MG63 (cell line): ENCODE measurements around the gene SCARF2. TPM values are rescaled to one million over a fixed set of nuclear protein-coding genes. Genes with fewer than 3 reads are reported as not detected.
"Not testable (repeated sequence)": the region's sequence is repeated elsewhere in the genome, so short reads cannot be mapped to it uniquely, and the experiment has no call there.

Experiments
- DNase-seq: peaks from one replicate; pipeline ENCODE4 v3.0.0-alpha.2; 2020
- H3K27me3 ChIP-seq: fragments of 250-450 bp; sonication (Bioruptor Pico); 2 replicates; pipeline ENCODE4 v1.5.1; 2020; ENCODE audit warnings: mild to moderate bottlenecking, moderate library complexity
- H3K36me3 ChIP-seq: fragments of 250-450 bp; sonication (Bioruptor Pico); 2 replicates; pipeline ENCODE4 v1.5.1; 2020; ENCODE audit warnings: mild to moderate bottlenecking, moderate library complexity
- H3K4me3 ChIP-seq: fragments of 250-450 bp; sonication (Bioruptor Pico); 2 replicates; pipeline ENCODE4 v1.5.1; 2020; ENCODE audit warnings: mild to moderate bottlenecking, moderate library complexity
- H3K9me3 ChIP-seq: fragments of 250-450 bp; sonication (Bioruptor Pico); 2 replicates; pipeline ENCODE4 v1.5.1; 2020; ENCODE audit warnings: mild to moderate bottlenecking, moderate library complexity
- total RNA-seq: library from RNA; depleted of rRNA; stranded (reverse); fragments of >200 nt; shearing (Covaris generic); gene quantifications from 2 replicates; pipeline ENCODE4 v1.2.3, GENCODE V29; 2014; ENCODE audit warnings: low replicate concordance; rRNA removed

Gene SCARF2
- total RNA-seq, 1 experiment from 2014 or later = 32.1 TPM

DNA sequence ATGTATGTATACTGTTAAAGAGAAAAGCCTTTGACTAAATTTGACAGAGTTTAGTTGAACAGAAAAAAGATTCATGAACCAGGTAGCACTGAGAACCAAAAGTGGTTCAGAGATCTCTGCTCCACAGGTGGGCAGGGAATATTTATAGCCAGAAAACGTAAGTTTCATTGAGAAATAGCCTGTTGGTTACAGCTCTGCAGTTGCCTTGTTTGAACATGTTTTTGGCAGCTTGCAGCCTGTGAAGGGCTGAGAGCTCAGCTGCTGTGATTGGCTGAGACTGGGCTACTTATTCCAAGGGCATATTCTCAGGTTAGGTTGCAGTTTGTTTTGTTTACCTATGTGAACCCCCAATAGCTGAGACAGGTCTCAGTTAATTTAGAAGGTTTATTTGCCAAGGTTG, 57.1 kb downstream of the SCARF2 start:
- no peak for DNase-seq

DNA sequence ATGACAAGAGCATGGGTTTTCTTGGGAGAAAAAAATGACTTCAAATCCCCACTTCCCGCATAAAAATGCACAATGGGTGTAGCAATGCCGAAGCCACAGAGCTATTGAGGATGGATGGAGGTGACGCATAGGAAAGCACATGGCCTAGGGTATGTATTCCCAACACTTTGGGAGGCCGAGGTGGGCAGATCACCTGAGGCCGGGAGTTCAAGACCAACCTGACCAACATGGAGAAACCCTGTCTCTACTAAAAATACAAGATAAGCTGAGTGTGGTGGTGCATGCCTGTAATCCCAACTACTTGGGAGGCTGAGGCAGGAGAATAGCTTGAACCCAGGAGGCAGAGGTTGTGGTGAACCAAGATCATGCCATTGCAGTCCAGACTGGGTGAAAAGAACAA, 58.9 kb downstream of the SCARF2 start:
- not testable (repeated sequence) for DNase-seq, H3K36me3 ChIP-seq, H3K9me3 ChIP-seq

More for the DNA sequence above, 57.1 kb downstream of the SCARF2 start:
- Histone ChIP-seq H3K9me3 (no peaks in the 10 kb centered on the region), H3K36me3 (no peaks in the 10 kb centered on the region), H3K4me3 (no peak overlapping the region), H3K27me3 (peaks cover 14% of the 10 kb centered on the region)

DNA sequence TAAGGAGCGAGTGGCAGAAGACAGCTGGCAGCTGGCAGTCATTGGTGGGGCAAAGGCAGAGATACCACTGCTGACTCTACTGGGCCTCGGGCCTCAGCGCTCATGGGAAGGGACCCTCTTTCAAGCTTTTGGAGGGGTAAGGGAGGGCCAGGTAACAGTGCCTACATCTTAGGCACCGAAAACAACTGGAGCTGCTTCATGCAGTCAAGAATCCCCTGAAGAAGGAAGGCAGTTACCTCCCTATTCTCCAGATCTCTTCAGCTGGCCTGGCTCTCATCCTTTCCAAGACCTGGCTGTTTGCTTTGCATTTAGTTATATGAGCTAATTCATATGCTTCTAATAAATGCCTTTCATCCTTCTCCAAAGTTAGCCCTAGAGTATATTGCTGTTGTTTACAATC, 59.5 kb downstream of the SCARF2 start:
- peaks cover 3% of the 10 kb centered on the region for H3K27me3 ChIP-seq
- no peaks in the 10 kb centered on the region for H3K9me3 ChIP-seq
- H3K36me3 ChIP-seq = no peaks in the 10 kb centered on the region
- DNase-seq = no peak
- H3K4me3 ChIP-seq = no peak overlapping the region

More for the DNA sequence above, 58.9 kb downstream of the SCARF2 start:
- H3K4me3 ChIP-seq, H3K27me3 ChIP-seq: not testable (repeated sequence)

DNA sequence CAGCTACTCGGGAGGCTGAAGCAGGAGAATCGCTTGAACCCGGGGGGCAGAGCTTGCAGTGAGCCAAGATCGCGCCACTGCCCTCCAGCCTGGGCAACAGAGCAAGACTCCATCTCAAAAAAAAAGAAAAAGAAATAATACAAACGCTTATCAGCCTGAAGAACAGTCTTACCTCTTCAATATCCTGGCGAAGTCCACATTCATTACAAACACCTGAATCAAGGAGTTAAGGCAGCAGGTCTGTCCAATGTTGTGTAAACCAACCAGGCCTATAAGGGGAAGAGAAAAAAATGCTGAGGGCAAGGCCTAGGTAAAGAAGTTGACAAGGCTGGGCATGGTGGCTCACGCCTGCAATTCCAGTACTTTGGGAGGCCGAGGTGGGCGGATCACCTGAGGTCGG, 60.6 kb downstream of the SCARF2 start:
- H3K27me3 ChIP-seq, H3K9me3 ChIP-seq, H3K36me3 ChIP-seq, DNase-seq, H3K4me3 ChIP-seq: not testable (repeated sequence)

DNA sequence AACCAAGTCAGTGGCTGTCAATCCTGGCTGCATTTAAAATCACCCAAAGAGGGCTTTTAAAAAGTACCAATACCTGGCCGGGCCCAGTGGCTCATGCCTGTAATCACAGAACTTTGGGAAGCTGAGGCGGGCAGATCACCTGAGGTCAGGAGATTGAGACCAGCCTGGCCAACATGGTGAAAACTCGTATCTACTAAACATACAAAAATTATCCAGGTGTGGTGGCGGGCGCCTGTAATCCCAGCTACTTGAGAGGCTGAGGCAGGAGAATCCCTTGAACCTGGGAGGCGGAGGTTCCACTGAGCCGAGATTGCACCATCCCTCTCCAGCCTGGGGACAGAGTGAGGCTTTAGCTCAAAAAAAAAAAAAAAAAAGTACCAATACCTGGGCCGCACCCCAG, 61.3 kb downstream of the SCARF2 start:
- not testable (repeated sequence) for H3K4me3 ChIP-seq, DNase-seq, H3K27me3 ChIP-seq, H3K9me3 ChIP-seq, H3K36me3 ChIP-seq

Other genes starting within 250 kb of the SCARF2 start
- gene RTN4R, start 169.5 kb downstream of the SCARF2 start, total RNA-seq = 0.10 and 5.7 TPM in 2 replicates
- 82.0 and 82.5 TPM in 2 replicates for gene DGCR6L, start 117.8 kb downstream of the SCARF2 start, total RNA-seq
- 4.3 and 7.0 TPM in 2 replicates for gene ZNF74, start 43.7 kb downstream of the SCARF2 start, total RNA-seq
- gene KLHL22, start 58.0 kb upstream of the SCARF2 start, total RNA-seq = 29.1 and 36.0 TPM in 2 replicates
- 17.2 and 34.0 TPM in 2 replicates for gene MED15, start 69.8 kb upstream of the SCARF2 start, total RNA-seq